ENCODE data around the gene LYZL2. TPM values are rescaled to one million over a fixed set of nuclear protein-coding genes. Genes with fewer than 3 reads are reported as not detected.

The LYZL2 gene
- total RNA-seq, 4 donors from 2014 or later = not detected

- H3K4me1 ChIP-seq = peaks cover 0 to 8% of the 10 kb centered on the region in 2 donors
- H3K4me3 ChIP-seq = no peak overlapping the region
- no peaks in the 10 kb centered on the region for H3K36me3 ChIP-seq
- no peak for TF ChIP-seq POLR2A (IDR thresholded peaks at IDR 0.05)
- TF ChIP-seq CTCF (IDR thresholded peaks at IDR 0.05 in 4 of 5, conservative IDR thresholded peaks at IDR 0.05 in 1 of 5) = no peak
- intact Hi-C loops (cut with DNase I; ENCODE audit: low total_unique reads) = no loop called here
- no peak overlapping the region for H3K27ac ChIP-seq
- in situ Hi-C loops (cut with MboI; ENCODE audit: low sequenced_read_pairs in 4 of 4) = no loop called here
- ATAC-seq (no peak), DNase-seq (no peak)
- H3K27me3 ChIP-seq = no peaks in the 10 kb centered on the region
- H3K9me3 ChIP-seq = no peaks in the 10 kb centered on the region
These were observed 55.1 kb downstream of the LYZL2 start for GRCh38 chr10:30574432-30574796.

GRCh38 chr10:30573721-30574431 is 55.7 kb downstream of the LYZL2 start:
- H3K27ac ChIP-seq = no peak overlapping the region
- no peak for ATAC-seq

GRCh38 chr10:30565449-30565848 is 64.1 kb downstream of the LYZL2 start:
- ATAC-seq = no peak
- Histone ChIP-seq H3K36me3 (no peaks in the 10 kb centered on the region), H3K4me1 (no peaks in the 10 kb centered on the region), H3K9me3 (no peaks in the 10 kb centered on the region), H3K27me3 (no peaks in the 10 kb centered on the region), H3K27ac (no peak overlapping the region), H3K4me3 (no peak overlapping the region)
- intact Hi-C loops (cut with DNase I; ENCODE audit: low total_unique reads) (no loop called here), in situ Hi-C loops (cut with MboI; ENCODE audit: low sequenced_read_pairs in 4 of 4) (no loop called here)
- no peak for DNase-seq
- TF ChIP-seq POLR2A (IDR thresholded peaks at IDR 0.05) (no peak), CTCF (IDR thresholded peaks at IDR 0.05 in 4 of 5, conservative IDR thresholded peaks at IDR 0.05 in 1 of 5) (no peak)

More at GRCh38 chr10:30573721-30574431, 55.7 kb downstream of the LYZL2 start:
- Histone ChIP-seq H3K36me3 (no peaks in the 10 kb centered on the region), H3K4me3 (no peak overlapping the region), H3K9me3 (no peaks in the 10 kb centered on the region), H3K4me1 (peaks cover 0 to 8% of the 10 kb centered on the region in 2 donors), H3K27me3 (no peaks in the 10 kb centered on the region)
- in situ Hi-C loops (cut with MboI; ENCODE audit: low sequenced_read_pairs in 4 of 4) (no loop called here), intact Hi-C loops (cut with DNase I; ENCODE audit: low total_unique reads) (no loop called here)
- TF ChIP-seq POLR2A (IDR thresholded peaks at IDR 0.05) = no peak
- no peak for TF ChIP-seq CTCF (IDR thresholded peaks at IDR 0.05 in 4 of 5, conservative IDR thresholded peaks at IDR 0.05 in 1 of 5)
- no peak for DNase-seq

GRCh38 chr10:30562787-30563186 is 66.8 kb downstream of the LYZL2 start:
- Histone ChIP-seq H3K9me3 (no peaks in the 10 kb centered on the region), H3K36me3 (no peaks in the 10 kb centered on the region), H3K4me1 (no peaks in the 10 kb centered on the region), H3K27ac (no peak overlapping the region), H3K27me3 (no peaks in the 10 kb centered on the region), H3K4me3 (no peak overlapping the region)
- DNase-seq (no peak), ATAC-seq (no peak)
- intact Hi-C loops (cut with DNase I; ENCODE audit: low total_unique reads) = no loop called here
- in situ Hi-C loops (cut with MboI; ENCODE audit: low sequenced_read_pairs in 4 of 4) = no loop called here
- no peak for TF ChIP-seq POLR2A (IDR thresholded peaks at IDR 0.05)

Other genes with a start within 250 kb of the LYZL2 start
- gene MAP3K8, start 195.6 kb downstream of the LYZL2 start, total RNA-seq = 1 to 10 TPM; 3.2 to 5.3 (median 4.2) TPM